ENCODE data around the gene RPAP2.

Gene RPAP2

GRCh38 chr1:92439291-92439690 lies 140.4 kb downstream of the RPAP2 start:
- no peak for DNase-seq
- TF ChIP-seq POLR2A (IDR thresholded peaks at IDR 0.05; ENCODE audit: low read length) (no peak), GATA1 (IDR thresholded peaks at IDR 0.05; ENCODE audit: low read depth, low read length) (no peak)

- DNase-seq, result no peak
These were observed 142.4 kb downstream of the RPAP2 start for GRCh38 chr1:92441316-92441696.

GRCh38 chr1:92441697-92442342 lies 143.0 kb downstream of the RPAP2 start:
- no peak for TF ChIP-seq GATA1 (IDR thresholded peaks at IDR 0.05; ENCODE audit: low read depth, low read length)
- no peak for TF ChIP-seq POLR2A (IDR thresholded peaks at IDR 0.05; ENCODE audit: low read length)
- DNase-seq, result no peak

More at GRCh38 chr1:92441316-92441696, 142.4 kb downstream of the RPAP2 start:
- TF ChIP-seq GATA1 (IDR thresholded peaks at IDR 0.05; ENCODE audit: low read depth, low read length) (no peak), POLR2A (IDR thresholded peaks at IDR 0.05; ENCODE audit: low read length) (no peak)

- TF ChIP-seq GATA1 (IDR thresholded peaks at IDR 0.05; ENCODE audit: low read depth, low read length) (no peak), POLR2A (IDR thresholded peaks at IDR 0.05; ENCODE audit: low read length) (no peak)
- DNase-seq, result no peak
These were observed 143.5 kb downstream of the RPAP2 start for GRCh38 chr1:92442351-92442750.

- DNase-seq, result no peak
- TF ChIP-seq GATA1 (IDR thresholded peaks at IDR 0.05; ENCODE audit: low read depth, low read length) (no peak), POLR2A (IDR thresholded peaks at IDR 0.05; ENCODE audit: low read length) (no peak)
These were observed 145.0 kb downstream of the RPAP2 start for GRCh38 chr1:92443893-92444292.

- TF ChIP-seq GATA1 (IDR thresholded peaks at IDR 0.05; ENCODE audit: low read depth, low read length) (no peak), POLR2A (IDR thresholded peaks at IDR 0.05; ENCODE audit: low read length) (no peak)
These were observed 145.5 kb downstream of the RPAP2 start for GRCh38 chr1:92444351-92444750.

GRCh38 chr1:92445865-92446264 lies 147.0 kb downstream of the RPAP2 start:
- TF ChIP-seq POLR2A (IDR thresholded peaks at IDR 0.05; ENCODE audit: low read length) (no peak), GATA1 (IDR thresholded peaks at IDR 0.05; ENCODE audit: low read depth, low read length) (no peak)
- no peak for DNase-seq

More at GRCh38 chr1:92444351-92444750, 145.5 kb downstream of the RPAP2 start:
- DNase-seq, result no peak

- DNase-seq, result peak; percentile 62 to 90
- TF ChIP-seq POLR2A (IDR thresholded peaks at IDR 0.05; ENCODE audit: low read length) (no peak), GATA1 (IDR thresholded peaks at IDR 0.05; ENCODE audit: low read depth, low read length) (no peak)
These were observed 147.7 kb downstream of the RPAP2 start for GRCh38 chr1:92446546-92446945.

- DNase-seq, result no peak
- TF ChIP-seq GATA1 (IDR thresholded peaks at IDR 0.05; ENCODE audit: low read depth, low read length) (no peak), POLR2A (IDR thresholded peaks at IDR 0.05; ENCODE audit: low read length) (no peak)
These were observed 148.3 kb downstream of the RPAP2 start for GRCh38 chr1:92447033-92447681.

- no peak for TF ChIP-seq POLR2A (IDR thresholded peaks at IDR 0.05; ENCODE audit: low read length)
- TF ChIP-seq GATA1 (IDR thresholded peaks at IDR 0.05; ENCODE audit: low read depth, low read length), result no peak
- no peak for DNase-seq
These were observed 149.1 kb downstream of the RPAP2 start for GRCh38 chr1:92447976-92448375.

Measured in erythroblast (primary cell).